G401.6 (cell line): ENCODE measurements around the gene CAMKMT.

Experiments
- FAIRE-seq: peaks from 2 replicates; lab custom pipeline; 2012; peaks lifted over from hg19 to GRCh38; lab: Jason Lieb, UNC

Gene CAMKMT

DNA sequence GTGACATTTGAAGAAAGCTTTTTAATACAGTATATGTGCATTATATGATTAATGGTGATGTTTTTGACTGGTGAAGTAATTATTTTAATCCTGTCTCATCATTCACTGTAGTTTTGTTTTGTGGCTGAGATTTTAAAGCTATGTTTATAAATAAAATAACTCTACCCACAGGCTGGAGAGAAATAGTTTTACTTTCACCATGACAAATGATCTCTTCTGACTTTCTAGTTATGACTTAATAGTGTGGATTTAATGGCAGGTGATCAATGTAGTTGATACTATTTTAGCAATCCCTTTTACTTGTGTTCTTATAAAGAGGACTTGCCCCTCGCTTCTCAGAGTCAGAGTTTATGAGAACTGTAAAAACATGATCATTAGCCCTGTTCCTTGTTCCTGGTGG, 290.2 kb downstream of the CAMKMT start:
- no peak for FAIRE-seq

DNA sequence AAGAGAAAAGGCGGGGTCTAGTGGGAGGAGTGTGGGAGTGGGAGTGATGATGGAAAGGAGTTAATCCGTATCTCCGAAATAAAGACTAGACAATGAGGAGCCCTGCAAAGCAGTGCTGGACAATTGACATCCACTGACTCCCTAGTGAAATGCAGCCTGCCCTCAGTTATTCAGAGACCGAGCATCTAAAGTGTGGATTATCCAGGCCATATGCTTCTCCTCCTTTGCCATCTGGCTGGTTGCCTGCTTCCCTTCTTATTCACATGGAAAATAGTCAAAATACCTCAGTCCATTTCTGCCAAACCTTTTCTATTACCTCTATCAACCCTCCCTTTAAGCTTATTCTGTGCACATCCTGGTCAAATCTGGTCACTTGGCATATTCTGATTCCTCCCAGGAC, 291.0 kb downstream of the CAMKMT start:
- no peak for FAIRE-seq

DNA sequence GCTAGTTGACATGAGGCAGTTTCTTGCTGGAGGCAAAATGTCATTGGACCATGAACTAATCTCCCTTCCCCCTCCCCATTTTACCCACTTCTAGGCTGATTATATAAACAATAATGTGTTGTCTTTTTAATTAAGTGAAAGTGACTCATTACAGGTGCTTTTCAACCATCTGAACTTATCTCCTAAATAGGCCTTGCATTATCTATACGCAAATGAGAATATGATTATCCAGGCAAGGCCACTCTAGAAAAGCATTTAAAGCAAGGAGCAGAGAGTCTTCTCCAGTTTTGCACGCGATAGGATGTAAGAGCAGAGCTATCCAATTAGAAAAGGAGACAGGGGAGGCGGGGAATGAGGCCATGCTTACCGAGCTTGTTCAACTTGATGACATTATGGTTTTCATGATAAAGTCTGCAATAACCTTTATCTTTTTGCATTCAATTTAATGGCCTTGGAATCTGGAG, 293.7 kb downstream of the CAMKMT start:
- FAIRE-seq, result no peak

DNA sequence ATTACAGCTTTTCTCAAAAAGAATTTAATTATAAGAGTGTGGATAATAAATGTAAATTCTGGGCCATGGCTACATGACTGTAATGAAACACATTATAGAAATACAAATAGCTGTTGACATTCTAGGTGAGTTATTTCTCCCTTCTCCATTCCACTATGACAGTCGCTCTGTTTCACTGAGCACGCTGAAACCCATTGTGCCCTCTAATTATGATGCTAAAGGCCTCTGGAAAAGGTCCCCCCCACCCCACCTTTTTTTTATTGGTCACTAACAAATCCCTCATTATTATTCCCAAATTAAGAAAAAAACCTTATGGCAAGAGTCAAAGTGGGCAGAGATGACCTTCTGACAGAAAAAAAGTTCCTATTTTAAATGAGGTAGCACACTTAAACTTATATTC, 294.7 kb downstream of the CAMKMT start:
- no peak for FAIRE-seq

DNA sequence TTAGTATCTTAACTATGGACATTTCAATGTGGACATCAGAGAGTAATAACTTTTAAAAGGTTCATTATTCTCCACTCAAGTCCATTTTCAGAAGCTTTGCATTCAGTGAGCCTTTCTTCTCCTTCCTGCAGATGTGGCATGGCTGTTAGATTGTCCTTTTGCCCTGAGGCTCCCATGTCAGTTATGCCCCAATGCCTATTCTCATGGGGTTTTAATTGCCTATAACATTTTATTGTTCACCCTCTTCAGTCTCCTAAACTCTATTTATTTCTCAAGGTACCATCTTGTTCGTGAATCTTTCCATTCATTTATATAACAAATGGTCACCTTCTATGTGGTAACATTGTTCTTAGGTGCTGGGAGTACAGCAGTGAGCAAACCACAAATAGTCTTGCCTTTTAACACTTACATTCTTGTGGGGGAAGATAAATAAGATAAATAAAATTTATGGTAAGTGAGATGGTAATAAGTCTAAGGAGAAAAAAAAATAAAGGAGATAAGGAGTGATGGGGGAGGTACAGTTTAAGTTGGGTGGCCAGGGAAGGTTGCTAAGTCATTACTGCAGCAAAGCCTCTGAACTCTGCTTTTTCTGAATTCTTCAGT, 301.8 kb downstream of the CAMKMT start:
- no peak for FAIRE-seq

DNA sequence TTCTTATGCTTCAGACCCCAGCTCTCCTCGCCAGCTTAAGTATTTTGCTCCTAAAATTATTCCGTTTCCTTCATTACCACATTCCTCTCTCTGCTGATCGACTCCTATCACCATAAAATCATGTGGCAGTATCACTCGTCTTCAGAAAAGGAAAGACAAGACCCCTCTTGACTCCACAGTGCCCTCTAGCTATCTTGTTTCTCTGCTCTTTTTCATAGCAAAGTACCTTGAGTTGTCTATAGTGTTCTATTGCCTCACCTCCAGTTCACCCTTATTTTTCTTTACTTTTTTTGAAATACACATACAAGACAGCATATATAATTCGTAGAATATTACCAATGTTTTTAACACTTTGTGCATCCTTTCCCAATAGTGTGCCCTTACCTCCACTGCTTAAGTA, 306.6 kb downstream of the CAMKMT start:
- FAIRE-seq, result no peak

DNA sequence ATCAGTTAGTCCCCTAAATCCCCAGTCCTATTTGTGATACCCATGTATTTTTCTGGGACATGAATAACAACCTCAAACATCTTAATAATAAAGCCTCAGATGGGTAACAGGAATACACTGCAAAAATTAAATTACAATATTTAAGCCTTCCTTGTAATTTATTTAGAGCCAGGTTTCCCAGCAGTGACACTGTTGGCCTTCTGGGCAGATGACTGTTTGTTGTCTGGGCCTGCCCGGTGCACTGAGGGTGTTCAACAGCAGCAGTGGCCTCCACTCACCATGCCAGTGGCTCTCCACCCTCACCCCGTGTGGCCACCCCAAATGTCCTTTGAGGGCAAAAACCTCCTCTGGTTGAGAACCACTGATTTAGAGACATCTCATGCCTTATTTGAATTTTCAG, 309.5 kb downstream of the CAMKMT start:
- no peak for FAIRE-seq

DNA sequence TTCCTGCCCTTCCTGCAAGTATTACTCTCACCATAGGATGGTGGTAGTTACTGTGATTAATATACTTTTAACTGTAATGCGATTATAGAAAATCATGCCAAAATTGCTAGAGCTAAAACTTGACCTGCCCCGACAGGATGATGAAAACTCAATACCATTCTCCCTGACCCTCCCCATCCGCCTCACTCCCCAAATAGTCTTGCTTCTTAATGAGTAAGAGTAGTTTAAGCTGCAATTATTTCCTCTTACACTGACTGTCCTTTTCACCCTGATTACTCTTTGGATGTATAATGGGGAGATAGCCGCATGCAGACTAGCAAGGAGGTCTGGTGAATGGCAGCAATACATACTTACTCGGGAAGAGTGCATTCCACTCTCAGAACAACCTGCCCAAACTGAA, 310.2 kb downstream of the CAMKMT start:
- FAIRE-seq, result no peak

DNA sequence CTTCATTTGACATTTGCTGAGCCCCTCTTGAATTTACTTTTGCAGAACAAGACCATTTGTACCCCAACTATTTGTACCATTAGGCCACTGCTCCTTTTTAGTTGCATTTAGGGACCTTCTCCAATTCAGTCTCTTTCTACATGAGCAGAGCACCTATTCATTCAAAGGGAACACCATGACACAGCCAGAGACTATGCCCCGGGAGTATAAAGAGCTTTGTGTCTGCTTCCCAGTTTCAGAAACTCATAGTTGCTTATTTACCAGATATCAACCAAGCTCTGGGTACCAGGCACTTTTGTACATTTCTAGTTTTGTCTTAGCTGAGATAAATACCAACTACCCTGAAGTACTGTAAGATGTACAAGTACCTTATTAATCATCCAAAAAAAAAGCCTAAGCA, 310.7 kb downstream of the CAMKMT start:
- no peak for FAIRE-seq

DNA sequence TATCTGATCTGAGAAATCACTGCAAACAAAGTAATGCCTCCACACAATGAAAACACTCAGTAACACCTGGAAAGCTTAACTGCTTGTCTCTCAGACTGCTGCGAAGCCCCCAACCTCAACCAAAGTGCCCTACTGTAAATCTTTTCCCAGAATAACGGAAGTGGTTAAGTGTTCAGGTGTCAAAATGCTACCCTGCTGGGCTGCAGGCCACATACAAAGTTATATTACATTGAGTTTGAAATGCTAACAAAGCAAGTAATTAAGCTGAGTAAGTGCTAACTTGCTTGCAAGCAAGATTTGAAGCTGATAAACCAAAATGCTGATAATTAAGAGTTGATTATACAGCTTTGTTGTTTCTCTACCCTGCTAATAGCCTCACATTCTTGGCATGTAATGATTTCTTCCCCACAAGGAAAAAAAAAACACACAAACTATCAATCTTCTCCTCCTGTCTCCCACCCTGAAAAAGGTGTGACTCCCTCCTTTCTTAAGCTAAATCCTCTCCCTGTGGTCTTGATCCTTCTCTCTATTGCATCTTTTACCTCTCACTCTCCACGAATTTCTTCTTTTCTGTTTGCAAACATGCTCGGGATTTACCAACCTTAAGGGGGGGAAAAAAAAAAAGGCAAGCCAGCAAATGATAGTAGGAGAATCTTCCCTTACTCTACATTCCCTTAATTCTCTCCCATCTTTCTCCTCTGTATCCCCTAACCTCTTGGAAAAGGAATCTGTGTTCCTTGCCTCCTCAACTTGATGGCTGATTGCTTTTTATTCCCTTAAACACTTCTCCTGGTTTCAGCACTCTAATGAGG, 312.9 kb downstream of the CAMKMT start:
- no peak for FAIRE-seq

DNA sequence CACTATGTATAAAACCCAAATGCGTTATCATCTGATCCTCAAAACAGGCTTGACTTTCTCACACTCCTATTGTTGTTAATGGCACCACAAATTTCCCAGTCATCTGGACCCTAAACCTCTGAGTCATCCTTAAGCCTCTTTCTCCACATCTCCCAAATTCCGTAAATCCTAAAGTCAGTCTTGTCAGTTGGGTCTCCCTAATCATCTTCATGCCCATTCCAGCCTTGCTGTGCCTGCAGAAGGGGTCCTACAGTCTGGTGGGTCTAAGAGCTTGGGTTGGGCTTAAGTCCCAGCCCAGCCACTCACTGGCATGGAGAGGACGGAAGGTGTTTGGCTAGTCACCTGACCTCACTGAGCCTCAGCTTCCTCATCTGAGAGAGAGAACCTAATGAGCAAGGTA, 314.6 kb downstream of the CAMKMT start:
- no peak for FAIRE-seq

DNA sequence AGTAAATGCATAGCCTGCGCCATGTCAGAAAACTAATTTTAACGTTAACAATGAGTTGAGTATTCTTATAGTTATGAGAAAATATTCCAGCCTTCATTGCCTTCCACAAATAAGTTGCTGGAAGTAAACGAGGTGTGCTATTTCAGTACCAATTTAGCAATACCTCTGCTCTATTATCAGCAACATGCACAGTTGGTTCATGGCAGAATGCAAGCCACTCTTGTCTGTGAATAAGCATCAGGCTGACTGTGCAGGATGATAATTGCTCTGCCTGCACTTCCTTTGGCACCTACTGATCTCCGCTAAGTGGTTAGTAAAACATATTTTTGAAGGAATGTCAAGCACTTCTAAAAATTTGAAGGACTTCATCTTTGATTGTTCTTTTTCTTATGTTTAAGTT, 317.8 kb downstream of the CAMKMT start:
- FAIRE-seq, result no peak

DNA sequence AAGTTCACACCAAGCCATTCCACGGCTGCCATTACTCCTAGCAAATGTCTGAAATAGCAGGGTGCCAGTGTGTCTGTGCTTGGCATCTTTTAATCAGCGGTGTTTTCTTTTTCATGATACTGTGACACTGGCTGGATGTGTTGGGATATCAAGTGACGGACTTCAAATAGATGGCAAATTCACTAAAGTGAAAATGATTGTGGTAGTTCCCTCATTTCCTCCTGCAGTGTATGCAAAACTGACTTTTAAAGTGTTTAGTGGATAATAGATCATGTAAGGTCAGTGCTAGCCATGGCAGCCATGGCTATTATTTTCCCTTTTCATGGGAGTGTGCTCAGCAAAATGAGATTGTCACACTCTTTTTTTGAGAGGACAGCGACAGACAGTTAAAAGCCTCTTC, 318.2 kb downstream of the CAMKMT start:
- FAIRE-seq, result no peak

DNA sequence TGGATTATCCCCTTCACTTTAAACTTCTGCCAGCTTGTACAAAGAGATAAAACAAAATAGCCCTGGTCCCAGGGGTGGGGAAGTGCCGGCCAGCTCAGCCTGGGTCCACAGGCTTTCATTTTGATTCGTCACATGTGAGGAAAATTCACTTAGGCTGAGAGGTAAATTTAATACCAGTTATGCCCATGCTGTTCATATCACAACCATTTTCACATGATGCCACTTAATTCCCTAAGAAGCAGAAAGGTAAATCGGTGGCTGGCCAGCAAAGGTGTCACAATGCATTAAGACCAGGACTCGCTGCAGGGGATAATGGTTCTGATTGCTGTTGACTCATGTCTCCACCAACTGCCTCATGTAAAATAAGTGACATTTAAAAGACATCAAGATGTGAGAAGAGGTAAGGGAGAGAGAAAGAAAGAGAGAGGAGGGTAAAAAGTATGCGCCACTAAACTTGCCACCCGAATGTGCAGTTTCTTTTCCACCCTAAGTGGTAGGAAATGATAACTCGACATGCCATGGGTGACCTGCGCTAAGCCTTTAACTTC, 318.8 kb downstream of the CAMKMT start:
- FAIRE-seq, result no peak

DNA sequence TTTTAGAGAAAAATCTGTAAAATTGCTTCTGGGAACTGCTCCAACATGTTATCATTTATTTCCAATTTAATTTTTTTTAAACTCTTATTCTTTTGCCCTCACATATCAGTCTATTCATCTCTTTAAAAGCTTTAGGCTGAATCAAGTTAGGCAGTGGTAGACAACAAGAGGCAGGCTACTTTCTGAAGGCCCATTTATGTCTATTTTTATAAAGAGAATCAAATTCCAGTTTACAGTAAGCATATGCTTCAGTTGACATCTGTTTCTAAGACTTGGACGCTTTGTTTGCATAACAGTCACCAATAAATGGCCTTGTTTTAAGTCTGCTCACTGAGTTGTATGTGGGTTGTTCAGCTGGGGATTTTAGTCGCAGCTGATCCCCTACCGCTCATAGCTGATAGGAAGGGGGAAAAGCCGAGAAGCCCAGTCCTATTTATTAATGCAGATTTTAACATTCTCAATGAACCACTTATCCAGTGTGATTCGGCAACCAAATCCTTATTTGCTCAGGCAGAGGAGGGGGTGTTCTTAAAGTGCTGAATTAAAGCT, 319.3 kb downstream of the CAMKMT start:
- FAIRE-seq, result no peak

DNA sequence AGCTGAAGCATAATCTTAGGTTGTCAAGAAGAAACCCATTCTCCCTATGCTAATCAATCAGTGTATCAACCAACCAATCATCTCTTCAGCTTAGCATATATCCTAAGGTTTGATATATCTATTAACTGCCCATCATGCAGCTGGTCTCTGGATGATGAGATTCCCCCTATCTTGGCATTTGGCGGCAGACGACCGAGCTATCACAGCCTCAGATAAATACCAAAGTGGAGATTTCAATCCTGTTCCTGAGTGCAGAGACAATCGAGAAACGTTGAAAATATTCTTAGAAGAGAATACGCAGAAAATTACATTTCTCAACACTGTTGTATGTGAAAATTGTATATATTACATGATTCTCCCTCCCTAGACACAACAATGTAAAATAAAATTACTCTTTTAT, 320.7 kb downstream of the CAMKMT start:
- no peak for FAIRE-seq

DNA sequence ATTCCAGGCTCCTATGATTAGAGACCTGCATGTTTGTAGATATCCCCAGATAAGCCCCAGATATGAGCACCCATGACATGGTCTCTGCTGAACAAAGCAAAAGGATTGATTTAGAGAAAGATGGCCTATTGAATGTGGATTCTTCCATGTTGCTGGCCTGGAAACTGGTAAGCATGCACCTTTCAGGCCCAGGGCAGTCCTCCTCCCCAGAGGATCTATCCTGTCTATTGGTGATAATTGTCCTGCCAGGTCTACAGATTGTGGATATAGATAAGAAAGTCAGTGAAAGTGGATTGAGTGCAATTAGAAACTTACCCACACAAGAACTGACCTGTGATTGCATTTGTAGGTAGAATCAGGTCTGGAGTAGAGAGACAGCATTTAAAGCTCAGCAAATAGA, 322.8 kb downstream of the CAMKMT start:
- no peak for FAIRE-seq

DNA sequence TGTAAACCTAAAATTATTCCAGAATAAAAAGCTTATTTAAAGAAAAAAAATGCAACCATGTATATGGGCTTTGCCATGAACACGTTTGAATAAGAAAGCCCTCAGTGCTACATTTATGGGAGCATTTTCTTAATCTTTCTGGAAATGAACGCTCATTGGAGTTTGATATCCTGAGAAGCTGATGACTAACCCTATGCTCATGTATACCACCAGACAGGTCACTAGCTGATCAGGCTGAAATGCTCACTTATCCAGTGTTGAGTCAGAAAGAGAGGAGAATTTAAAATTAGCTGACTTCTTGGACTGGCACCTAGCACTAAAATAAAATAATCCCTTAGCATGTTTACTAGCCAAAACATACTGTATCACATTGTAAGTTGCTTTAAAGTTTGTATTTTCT, 324.8 kb downstream of the CAMKMT start:
- no peak for FAIRE-seq

DNA sequence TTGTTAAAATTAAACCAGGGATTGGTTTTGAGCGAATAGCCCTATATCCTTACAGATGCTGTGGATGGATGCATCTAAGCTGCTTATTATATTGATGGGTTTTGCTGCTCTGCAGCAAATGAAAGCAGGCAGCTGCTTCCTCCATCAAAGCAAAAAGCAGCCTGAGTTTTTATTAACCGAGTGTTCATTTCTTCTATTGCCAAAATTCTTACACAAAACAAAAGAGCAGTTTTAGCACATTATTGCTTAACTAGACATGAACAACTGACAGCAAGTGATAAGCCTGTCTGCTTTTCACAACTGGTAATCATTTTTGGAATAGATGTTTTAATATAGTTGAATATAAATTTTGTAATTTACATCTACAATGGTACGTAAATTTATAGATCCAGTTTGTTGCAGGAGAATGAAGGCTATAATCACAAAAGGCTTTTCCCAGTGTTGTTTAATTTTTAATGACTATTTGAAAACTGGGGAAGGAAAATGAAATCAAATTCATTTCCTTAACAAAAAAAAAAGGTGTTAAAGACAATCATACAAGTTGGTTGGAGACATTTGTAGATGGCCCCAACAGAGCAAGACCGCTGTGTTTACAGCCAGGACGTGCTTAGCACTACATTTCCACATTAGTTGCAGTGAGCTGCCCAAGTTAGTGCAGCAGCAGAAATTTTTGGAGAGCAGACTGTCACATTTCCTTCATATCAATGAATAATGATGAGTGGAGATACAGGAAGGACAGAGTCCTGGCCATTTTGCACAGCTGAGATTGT, 326.1 kb downstream of the CAMKMT start:
- no peak for FAIRE-seq

DNA sequence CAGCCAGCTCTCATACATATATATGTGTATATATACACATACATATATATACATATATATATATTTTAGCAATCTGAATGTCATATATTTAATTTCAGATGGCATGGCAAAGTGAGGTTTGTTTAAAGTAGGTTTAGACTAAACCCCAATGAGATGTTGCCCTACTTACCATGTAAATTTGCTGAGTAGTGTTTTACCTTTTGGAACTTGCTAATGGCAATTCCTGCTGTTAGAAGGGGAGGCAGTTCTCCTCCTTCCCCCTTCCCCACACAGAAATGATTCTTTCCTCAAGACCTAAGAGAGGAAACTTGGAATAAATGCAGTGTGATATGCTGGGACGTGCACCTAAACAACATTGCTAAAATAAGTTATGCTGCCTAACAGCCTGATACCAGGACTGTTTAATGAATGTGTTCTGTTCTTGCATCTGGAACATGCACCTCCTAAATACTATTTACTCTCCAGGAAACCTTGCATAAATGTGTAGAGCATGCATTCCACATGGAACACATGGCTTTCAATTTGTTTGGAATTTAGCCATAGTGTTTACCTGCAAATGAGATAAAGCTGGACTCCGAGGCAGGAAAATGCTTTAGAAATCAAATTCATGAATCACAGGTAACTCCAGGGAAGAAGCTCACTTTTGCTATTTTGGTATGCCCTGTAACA, 326.8 kb downstream of the CAMKMT start:
- FAIRE-seq, result no peak

DNA sequence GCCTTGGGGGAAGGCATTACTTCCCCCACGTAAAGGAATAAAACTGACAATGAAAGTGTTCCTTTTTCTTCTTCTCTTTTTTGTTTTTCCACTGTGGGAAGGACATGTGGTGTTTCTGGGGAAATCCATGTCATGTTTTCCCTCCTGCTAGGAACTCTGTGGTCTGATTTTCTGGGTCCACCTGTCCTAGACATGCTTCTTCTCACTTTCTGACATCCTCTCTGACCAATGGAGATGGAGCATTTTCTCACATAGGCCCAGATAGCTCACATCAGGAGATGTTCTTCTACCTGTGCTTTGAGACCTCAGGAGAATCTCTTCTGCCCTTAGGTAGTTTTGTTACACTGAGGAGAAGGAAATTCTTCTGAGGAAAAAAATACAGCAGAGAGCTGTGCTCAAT, 327.8 kb downstream of the CAMKMT start:
- FAIRE-seq, result no peak

DNA sequence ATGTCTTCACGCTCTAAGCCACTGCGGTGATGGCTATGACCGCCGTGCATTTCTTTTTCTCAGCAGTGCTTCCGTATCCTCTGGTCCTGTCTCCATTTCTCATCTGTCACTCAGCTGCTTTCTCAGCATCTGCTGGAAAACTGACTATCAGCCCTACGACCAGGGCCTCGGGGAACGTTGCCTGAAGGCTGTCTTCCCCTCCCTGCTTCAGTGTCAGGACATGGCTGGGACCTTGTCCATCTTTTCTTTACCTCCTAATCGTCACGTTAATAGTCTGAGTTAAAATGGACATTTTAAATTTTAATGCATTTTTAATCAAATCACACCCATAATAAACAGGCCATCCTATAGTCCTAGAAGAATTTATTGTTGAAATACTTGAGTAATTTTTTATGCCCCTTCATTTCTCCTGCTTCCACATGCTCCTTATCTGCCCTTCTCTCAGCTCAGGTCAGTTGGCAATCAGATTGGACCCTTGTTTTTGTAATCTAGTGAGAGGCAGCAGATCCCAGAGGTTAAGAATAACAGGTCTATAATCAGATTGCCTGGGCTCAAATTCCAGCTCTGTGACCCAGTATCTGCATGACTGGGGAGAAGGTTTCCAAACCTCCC, 329.5 kb downstream of the CAMKMT start:
- no peak for FAIRE-seq
